Heart right ventricle (tissue), 16 donors: Measurements from ENCODE around the gene NAT14. TPM values are rescaled to one million over a fixed set of nuclear protein-coding genes. Genes with fewer than 3 reads are reported as not detected.
A peak's percentile ranks its signal among the peaks of the same experiment; 100 is the strongest.

Experiments
- ATAC-seq, 8 donors: fragments of 200-7000 bp; cut with Tn5 transposase; one replicate each; pipeline ENCODE4 v1.9.1; 2020; ENCODE audit warnings: mild to moderate bottlenecking in 8 of 8, moderate library complexity in 8 of 8, moderate number of reproducible peaks in 1 of 8
- DNase-seq, 2 donors: peaks; one replicate each; pipeline ENCODE4 v3.0.0-alpha.2; 2020
- H3K27ac ChIP-seq, 10 donors: fragments of 200-600 bp; sonication (generic) in 2 of 10; one replicate each; pipeline versions ENCODE4 v1.5.0 to v1.8.0; 2020 to 2022; ENCODE audit warnings: mild to moderate bottlenecking in 3 of 10
- H3K27me3 ChIP-seq, 7 donors: fragments of 200-600 bp; one replicate each; pipeline ENCODE4 v1.8.0; 2021 to 2022; ENCODE audit warnings: mild to moderate bottlenecking in 2 of 7
- H3K36me3 ChIP-seq, 9 donors: fragments of 200-600 bp; sonication (generic) in 1 of 9; one replicate each; pipeline versions ENCODE4 v1.5.0 to v1.8.0; 2020 to 2022; ENCODE audit warnings: mild to moderate bottlenecking in 2 of 9
- H3K4me1 ChIP-seq, 9 donors: fragments of 200-600 bp; sonication (generic) in 1 of 9; one replicate each; pipeline versions ENCODE4 v1.5.0 to v1.8.0; 2020 to 2022; ENCODE audit warnings: mild to moderate bottlenecking in 4 of 9
- H3K4me3 ChIP-seq, 10 donors: fragments of 200-600 bp; sonication (generic) in 2 of 10; one replicate each; pipeline versions ENCODE4 v1.5.0 to v1.8.0; 2020 to 2022; ENCODE audit warnings: mild to moderate bottlenecking in 7 of 10, moderate library complexity in 2 of 10
- H3K9me3 ChIP-seq, 11 donors: fragments of 200-600 bp in 10 of 11; sonication (generic) in 2 of 11; one replicate each; pipeline versions ENCODE4 v1.5.0 to v1.8.0; 2013 to 2022; ENCODE audit warnings: mild to moderate bottlenecking in 2 of 11, control low read depth in 1 of 11, moderate library complexity in 1 of 11
- CTCF ChIP-seq, 9 donors: fragments of 200-600 bp; sonication (generic) in 2 of 9; IDR thresholded peaks; one replicate each; pipeline versions ENCODE4 v1.5.0 to v1.8.0; 2021 to 2022; ENCODE audit warnings: antibody characterized with exemption in 9 of 9, mild to moderate bottlenecking in 5 of 9, moderate library complexity in 1 of 9
- WGBS, 2 donors: extraction: QIAGEN DNeasy Blood & Tissue Kit; methylation state at CpG; one replicate each; pipeline ENCODE4 v1.1.7; 2013; ENCODE audit warnings: inconsistent platforms in 1 of 2; 5-methylcytosine and 5-hydroxymethylcytosine counted together
- intact Hi-C, 10 donors: fragments of 100-400 bp; cut with DNase I; formaldehyde crosslinking; loops; one replicate each; pipeline versions ENCODE4 v1.11.1 to v1.14.2; 2022
- polyA plus RNA-seq, 2 donors: library from polyadenylated mRNA; stranded (reverse); fragments of 200-250 nt; gene quantifications; one replicate each; pipeline ENCODE4 v1.2.3, GENCODE V29; 2013
- total RNA-seq, 10 donors: library from RNA; stranded (reverse); fragmentation: NEBNext Ultra II Directional in 3 of 10; extraction: Animal tissue kit (Norgen Biotek cat#: 25700) in 3 of 10; gene quantifications; one replicate each; pipeline versions ENCODE4 v1.2.1 to v1.2.4, GENCODE V29; 2021 to 2023
- donor health status: Arrhythmogenic right ventricular cardiomyopathy.
- donor health status: ischemic (EF 13 %, LVEDD 7.1; RV severe dilation, severe dysfunction).
- donor health status: healthy with polysubstance abuse.
- donor health status: DM: no; HTN: yes; CAD: no.
- donor health status: DM: no; HTN: no; CAD: no.
- donor health status: ischemic (EF 25% LVEDD 6.9; RV normal size, moderate dysfunction).
- donor health status: ischemic (EF 25% LVEDD 5.7; RV mildly dilated, moderate dysfunction).
- donor health status: healthy.
- donor health status: DM: yes; HTN: yes; CAD: no.
- donor health status: Ischemic cardiomyopathy.
- donor health status: ischemic (EF 35%, LVEDD 5.7; RV mildly dilated, moderate dysfunction).
- donor health status: nonischemic (EF 11% LVEDD 7.7; RV severe dilation, severe dysfunction).
- donor health status: DM: yes; HTN: yes; CAD: no.
- donor health status: PGD.
- donor health status: ischemic (EF 29% LVEDD 5.4; RV normal size, mild dysfunction).
- donor health status: nonischemic (EF 23%, LVEDD 6.1; RV moderate dilation, normal function).

Gene NAT14
- total and polyA plus RNA-seq, 12 donors = 5.8 to 16.4 (median 7.0) TPM

GRCh38 chr19:55492362-55492944 is 7.5 kb downstream of the NAT14 start:
- intact Hi-C loops = no loop called here
- H3K4me1 ChIP-seq = peaks cover 10 to 48% (median 20%) of the 10 kb centered on the region in 9 donors
- no peak for TF ChIP-seq CTCF (IDR thresholded peaks at IDR 0.05)
- H3K27me3 ChIP-seq = peaks cover 0 to 25% (median 4%) of the 10 kb centered on the region in 7 donors
- H3K27ac ChIP-seq = peak overlapping the region in 7 of 10 donors; percentile 12 to 96 (median 88)
- H3K36me3 ChIP-seq = peaks cover 0 to 16% (median 0%) of the 10 kb centered on the region in 9 donors
- H3K4me3 ChIP-seq = no peak overlapping the region
- WGBS, 2 donors = 54% methylated on average over 12 of the region's 12 CpGs
- ATAC-seq (no peak), DNase-seq (no peak)
- H3K9me3 ChIP-seq = no peaks in the 10 kb centered on the region

GRCh38 chr19:55493052-55493644 is 8.2 kb downstream of the NAT14 start:
- peak overlapping the region in 9 of 10 donors; percentile 21 to 59 (median 55) for H3K4me3 ChIP-seq
- 31 to 33% methylated on average over 18 of the region's 18 CpGs for WGBS, 2 donors
- intact Hi-C loops = no loop called here
- ATAC-seq (peak in 7 of 8 donors; percentile 5 to 32 (median 21)), DNase-seq (peak in 1 of 2 donors; percentile 57)
- peak in 1 of 9 donors; percentile 7 for TF ChIP-seq CTCF (IDR thresholded peaks at IDR 0.05)
- no peaks in the 10 kb centered on the region for H3K9me3 ChIP-seq
- H3K27ac ChIP-seq = peak overlapping the region; percentile 80 to 97 (median 89)
- peaks cover 0 to 23% (median 0%) of the 10 kb centered on the region in 9 donors for H3K36me3 ChIP-seq
- peaks cover 6 to 42% (median 14%) of the 10 kb centered on the region in 9 donors for H3K4me1 ChIP-seq
- peaks cover 0 to 25% (median 4%) of the 10 kb centered on the region in 7 donors for H3K27me3 ChIP-seq

DNA sequence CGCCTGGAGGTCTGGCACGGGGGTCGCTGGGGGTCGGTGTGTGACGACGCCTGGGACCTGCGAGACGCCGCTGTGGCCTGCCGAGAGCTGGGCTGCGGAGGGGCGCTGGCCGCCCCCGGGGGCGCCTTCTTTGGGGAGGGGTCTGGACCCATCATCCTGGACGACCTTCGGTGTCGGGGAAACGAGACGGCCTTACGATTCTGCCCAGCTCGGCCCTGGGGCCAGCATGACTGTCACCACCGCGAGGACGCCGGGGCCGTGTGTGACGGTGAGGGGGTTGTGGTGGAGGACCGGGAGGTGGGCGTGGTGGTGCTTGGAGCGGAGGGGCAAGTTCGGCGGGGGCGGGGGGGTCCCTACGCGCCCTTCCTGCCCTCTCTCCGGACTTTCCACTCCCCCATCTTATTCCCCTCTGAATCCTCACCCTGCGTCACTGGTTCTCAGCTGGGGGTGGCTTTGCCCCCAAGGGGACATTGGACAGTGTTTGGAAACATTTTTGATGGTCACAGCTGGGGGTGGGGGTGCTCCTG is 8.7 kb downstream of the NAT14 start:
- peaks cover 0 to 25% (median 4%) of the 10 kb centered on the region in 7 donors for H3K27me3 ChIP-seq
- peaks cover 0 to 29% (median 0%) of the 10 kb centered on the region in 9 donors for H3K36me3 ChIP-seq
- peak overlapping the region; percentile 80 to 97 (median 89) for H3K27ac ChIP-seq
- ATAC-seq = peak in 7 of 8 donors; percentile 7 to 52 (median 27)
- no peak for DNase-seq
- H3K4me3 ChIP-seq = peak overlapping the region in 9 of 10 donors; percentile 21 to 59 (median 55)
- peaks cover 6 to 39% (median 14%) of the 10 kb centered on the region in 9 donors for H3K4me1 ChIP-seq
- 19 to 25% methylated on average over 31 to 38 of the region's 38 CpGs for WGBS, 2 donors
- no peak for TF ChIP-seq CTCF (IDR thresholded peaks at IDR 0.05)
- no peaks in the 10 kb centered on the region for H3K9me3 ChIP-seq
- intact Hi-C loops = no loop called here

- ATAC-seq = peak; percentile 71 to 92 (median 88)
- H3K27ac ChIP-seq = peak overlapping the region; percentile 80 to 97 (median 89)
- no peak for TF ChIP-seq CTCF (IDR thresholded peaks at IDR 0.05)
These were observed 9.3 kb downstream of the NAT14 start for GRCh38 chr19:55494172-55494761.

More at GRCh38 chr19:55494172-55494761, 9.3 kb downstream of the NAT14 start:
- WGBS, 2 donors = 22 to 35% methylated on average over 22 of the region's 22 CpGs
- Histone ChIP-seq H3K36me3 (peaks cover 0 to 34% (median 0%) of the 10 kb centered on the region in 9 donors), H3K4me1 (peaks cover 6 to 39% (median 14%) of the 10 kb centered on the region in 9 donors), H3K4me3 (peak overlapping the region; percentile 2 to 59 (median 50)), H3K9me3 (no peaks in the 10 kb centered on the region), H3K27me3 (peaks cover 0 to 25% (median 2%) of the 10 kb centered on the region in 7 donors)
- intact Hi-C loops = no loop called here
- DNase-seq = peak; percentile 68 to 76
